Inflammatory macrophage treated with lipopolysaccharide for 4 hours (primary cell): ENCODE data around the gene STON2.
"Not testable (repeated sequence)": the region's sequence is repeated elsewhere in the genome, so short reads cannot be mapped to it uniquely, and the experiment has no call there.

Source experiments
- DNase-seq: peaks from one replicate; pipeline ENCODE4 v3.0.0-alpha.2; 2020

The STON2 gene

GRCh38 chr14:81400202-81400678, at the start of gene STON2:
Gene STON2, minus strand, starts transcription at chr14:81400324. Its CDS starts 1,942 bp downstream, at chr14:81398382.
- peak; percentile 88 for DNase-seq

DNA sequence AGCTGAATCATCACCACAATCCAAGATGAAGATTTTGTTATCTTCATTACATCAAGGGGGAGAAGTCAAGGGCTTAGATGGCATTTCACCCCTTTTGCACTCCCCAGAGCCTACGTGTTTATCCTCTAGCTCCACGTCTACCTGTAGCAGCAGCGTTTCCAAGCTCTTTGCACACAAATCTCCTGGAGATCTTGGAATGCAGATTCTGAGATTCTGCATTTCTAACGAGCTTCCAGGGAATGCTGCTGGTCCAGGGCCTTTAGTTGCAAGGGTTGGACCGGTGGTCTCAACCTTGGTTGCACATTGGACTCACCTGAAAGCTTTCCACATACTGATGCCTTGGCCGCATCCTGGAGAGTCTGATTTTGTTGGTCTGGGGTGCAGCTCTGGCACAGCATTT, 49.5 kb upstream of the STON2 start:
- no peak for DNase-seq

DNA sequence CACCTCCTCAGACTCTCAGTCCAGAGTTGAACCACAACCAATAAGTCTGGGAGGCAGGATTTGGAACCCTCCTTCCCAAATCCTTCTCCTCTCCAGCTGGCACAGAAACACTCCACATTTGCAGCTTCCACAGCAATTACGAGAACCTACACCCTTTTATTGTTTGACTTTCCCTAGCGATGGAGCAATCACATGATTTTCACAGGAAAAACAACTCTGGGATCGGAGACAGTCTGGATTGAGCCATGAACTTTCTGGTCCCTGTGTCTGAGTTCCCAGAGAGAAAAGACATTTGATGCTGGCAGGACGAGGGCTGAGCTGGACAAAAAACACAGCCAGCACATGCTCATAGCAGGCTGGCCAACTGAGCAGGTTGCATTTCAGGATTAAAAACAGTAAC, 49.0 kb upstream of the STON2 start:
- DNase-seq: no peak

DNA sequence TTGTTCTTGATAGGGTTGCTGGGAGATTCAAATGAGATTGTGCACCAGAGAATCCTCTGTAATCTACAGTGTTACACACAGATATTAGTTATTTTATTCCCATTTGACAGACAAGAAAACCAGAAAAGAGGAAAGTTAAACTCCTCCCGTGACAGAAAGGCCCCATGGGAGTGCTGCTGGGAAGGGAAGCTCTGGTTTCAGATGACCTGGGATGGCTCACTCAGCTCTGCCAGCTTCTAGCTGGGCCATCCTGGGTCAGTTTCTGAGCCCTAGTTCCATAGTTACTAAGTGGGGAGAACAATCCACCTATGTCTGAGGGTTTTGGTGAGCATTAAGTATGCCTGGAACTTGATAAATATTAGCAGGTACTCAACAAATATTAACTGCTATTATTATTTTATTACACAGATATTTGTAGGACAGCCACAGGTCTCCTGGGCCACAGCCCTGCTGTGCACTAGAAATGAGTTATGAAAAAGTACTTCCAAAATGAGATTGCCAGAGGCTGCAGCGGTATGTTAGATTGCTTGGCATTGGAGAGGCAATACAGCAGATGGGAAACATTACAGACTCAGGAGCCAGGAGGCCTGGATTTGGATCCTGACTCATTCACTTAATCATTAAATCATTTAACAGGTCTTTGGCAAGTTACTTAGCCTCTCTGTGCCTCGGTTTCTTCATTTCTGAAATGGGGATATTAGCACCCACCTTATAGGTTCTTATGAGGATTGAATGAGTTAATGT, 47.1 kb upstream of the STON2 start:
- no peak for DNase-seq

GRCh38 chr14:81446279-81447007, 46.3 kb upstream of the STON2 start:
- DNase-seq: no peak

- DNase-seq: no peak
Measured at GRCh38 chr14:81441626-81442134, 41.6 kb upstream of the STON2 start.

DNA sequence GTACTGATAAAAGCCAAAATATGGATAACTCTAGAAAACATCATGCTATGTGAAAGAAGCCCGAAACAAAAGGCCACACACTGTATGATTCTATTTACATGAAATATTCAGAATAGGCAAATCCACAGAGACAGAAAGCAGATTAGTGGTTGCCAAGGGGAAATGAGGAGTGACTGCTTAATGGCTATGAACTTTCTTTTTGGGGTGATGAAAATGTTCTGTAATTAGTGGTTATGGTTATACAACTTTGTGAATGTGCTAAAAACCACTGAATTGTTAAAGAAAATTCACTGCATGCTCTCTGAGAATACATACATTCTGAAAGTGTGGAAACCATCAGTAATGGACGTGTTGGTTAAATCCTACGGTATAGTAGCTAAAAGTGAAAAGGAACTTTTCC, 39.9 kb upstream of the STON2 start:
- no peak for DNase-seq

DNA sequence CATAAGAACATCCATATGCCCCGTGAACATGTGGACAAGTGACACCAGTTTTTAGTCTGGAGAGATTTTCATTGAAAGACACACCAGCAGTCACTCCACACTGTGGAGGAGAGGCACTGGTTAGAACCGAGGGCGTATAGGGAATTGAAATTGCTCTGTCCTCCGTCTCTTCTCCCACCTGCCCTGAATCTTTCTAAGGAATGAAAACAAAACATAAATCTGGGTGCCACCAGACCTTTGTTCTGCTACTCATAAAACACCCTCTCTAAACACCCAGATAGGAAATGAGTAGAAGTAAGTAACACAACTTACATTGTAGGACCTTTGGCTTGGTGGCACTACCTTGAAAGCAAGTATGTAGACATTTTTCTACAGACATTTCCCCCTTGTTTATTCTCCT, 37.1 kb upstream of the STON2 start:
- DNase-seq: no peak

DNA sequence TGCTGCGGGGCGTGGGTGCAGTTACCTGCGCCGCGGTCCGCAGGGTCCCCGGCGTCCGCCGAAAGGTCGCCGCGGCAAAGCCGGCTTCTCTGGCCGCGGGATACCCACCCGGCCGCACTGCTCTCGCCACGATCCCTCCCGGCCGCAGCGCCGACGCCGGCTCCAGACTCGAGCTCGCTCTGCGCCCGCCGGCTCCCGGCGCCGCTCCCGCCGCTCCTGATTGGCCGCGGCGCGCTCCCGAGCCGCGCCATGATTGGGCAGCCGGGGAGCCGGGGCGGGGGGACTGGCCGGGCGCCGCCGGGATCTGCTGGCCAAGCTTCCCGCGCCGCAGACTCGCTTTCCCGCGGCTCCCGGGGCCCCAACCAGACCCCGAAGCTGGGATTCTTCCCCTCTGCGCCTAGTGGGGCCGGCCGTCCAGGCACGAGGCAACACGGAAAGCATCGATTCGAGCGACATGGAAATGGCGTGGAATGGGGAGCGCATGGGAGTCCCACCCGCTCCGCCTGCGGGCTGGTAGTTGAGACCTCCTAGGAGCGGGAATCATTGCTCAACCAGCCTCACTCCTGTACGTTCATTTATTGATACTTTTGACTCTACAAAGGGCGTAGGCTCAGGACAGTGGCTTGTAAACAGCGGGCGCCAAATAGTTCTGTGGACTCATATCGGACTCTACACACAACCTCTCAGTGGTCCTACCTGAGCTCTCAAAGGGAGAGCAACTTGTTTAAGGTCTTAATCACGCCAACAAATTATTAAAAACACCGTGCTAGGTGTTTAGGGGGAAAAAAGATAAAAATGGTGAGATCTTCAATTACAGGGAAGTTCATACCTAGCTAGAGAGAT, 36.4 kb upstream of the STON2 start:
- peak; percentile 72 for DNase-seq

- DNase-seq: peak; percentile 21
Measured at GRCh38 chr14:81435391-81436295, 35.5 kb upstream of the STON2 start.

GRCh38 chr14:81435048-81435390, 34.9 kb upstream of the STON2 start:
- no peak for DNase-seq

DNA sequence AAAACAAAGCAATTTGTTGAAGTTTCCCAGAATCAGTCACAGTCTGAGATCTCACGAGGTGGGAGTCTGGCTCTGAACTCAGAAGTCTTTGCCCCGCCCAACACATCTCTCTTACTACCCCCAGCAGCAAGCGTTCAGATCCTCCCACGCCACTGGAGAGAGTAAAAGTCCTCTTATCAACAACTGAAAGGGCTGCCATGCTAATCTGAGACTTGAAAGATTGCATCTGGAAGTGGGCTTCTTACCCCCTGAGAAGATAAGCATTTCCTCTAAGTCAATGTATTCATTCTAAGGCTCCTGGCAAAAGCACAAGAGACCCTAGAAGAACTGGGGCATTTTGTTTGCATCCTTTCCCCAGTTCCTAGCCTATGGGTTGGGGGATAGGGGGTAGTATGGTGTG, 34.1 kb upstream of the STON2 start:
- DNase-seq: no peak

DNA sequence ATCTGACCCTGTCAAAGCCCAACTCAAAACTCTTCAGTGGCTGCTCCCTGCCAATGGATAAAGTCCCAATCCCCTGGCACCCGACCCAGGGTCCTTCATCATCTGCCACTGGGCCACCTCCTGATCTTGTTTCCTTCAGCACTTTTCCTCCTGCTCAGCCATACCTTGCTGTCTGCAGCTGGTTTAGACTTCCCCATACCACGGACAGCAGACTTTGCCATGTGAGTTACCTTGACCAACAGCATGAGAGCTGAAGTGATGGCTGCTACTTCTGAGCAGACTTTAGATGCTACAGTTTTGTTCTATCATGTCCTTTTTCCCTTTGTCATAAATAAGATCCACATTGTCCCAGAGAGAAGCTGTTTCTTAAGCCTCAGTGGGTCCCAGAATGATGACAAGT, 33.3 kb upstream of the STON2 start:
- no peak for DNase-seq

DNA sequence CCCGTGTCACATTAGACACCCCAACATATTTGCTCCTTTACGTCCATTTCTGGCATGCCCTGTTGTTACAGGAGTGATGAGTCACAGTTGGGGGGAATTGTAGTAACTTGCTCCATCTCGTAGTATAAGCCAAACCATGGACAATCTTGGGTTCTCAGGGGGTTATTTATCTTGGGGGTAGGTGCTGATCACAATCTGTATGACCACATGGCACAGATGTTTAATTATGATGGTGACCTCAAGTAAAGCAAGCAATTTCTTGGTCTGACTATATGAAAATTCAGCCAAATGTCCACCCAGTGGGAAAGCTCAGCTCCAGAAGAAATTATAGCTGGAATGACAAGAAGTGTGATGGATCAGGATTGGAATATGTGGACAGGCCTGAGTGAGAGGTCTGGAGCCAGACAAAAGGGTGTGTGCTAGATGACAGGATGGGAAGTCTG, 32.1 kb upstream of the STON2 start:
- DNase-seq: no peak

GRCh38 chr14:81430235-81430634, 30.1 kb upstream of the STON2 start:
- DNase-seq: no peak

DNA sequence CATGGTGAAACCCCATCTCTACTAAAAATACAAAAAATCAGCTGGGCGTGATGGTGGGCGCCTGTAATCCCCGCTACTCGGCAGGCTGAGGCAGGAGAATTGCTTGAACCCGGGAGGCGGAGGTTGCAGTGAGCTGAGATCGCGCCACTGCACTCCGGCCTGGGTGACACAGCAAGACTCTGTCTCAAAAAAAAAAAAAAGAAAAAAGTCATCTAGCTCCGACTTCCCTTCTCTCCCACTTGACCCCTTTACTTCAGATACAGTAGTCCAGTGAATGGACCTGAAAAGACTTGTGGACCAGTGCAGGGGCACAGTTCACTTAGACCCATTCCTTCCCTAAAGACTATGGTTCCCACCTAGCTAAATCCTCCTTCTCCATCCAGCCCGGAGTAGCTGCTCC, 29.6 kb upstream of the STON2 start:
- not testable (repeated sequence) for DNase-seq

- no peak for DNase-seq
Measured at GRCh38 chr14:81429028-81429427, 28.9 kb upstream of the STON2 start.

DNA sequence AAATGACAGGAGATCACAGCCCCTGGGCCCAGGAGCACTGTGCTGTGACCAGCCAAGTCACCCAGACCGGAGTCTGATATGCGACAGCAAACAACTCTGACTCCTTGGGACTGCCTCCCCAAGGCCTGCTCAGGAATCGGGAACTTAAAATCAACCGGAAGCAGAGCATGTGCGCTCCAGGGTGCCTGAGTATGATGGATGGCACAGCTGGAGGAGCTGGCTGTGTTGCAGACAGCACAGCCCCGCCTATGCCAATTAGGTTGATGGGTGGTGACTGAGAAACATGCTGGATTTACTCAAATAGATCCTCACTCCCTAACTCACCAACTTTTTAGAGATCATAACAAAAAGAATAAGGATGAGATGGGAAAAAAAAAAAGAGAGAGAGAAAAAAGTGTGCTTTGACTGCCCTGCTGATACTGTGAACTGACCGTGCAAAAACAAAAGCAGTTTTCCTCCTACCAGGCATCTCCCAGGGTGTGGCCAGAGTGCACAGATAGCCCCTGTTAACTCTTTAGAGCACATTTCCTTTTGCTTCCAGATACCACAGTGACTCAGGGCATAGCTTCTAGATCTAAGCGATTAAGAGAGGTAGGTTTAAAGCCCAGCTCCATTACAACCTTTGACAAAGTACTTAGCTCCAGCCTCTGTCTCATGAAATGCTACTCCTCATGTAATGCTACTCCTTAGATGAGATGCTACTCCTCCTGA, 27.4 kb upstream of the STON2 start:
- peak; percentile 53 for DNase-seq

DNA sequence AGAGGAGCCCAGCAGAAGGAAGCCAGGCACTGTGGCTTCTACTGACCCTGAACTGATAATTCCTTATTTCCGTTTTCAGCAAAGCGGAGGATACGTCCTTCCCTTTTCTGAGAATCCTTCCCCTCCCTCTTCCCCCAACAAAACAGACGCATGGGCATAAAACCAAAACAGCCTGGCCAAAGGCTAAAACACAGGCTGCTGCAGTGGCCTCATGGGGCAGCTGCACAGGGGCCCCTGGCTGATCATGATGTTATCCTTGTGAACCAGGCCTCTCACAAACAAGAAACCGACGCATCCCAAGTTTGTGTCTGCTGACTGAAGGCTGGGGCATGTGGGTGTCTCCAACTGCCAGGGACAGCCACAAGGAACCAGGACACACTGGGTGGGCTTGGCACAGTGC, 23.4 kb upstream of the STON2 start:
- peak; percentile 64 for DNase-seq

GRCh38 chr14:81418057-81418790, 18.1 kb upstream of the STON2 start:
- DNase-seq: no peak

GRCh38 chr14:81416981-81417380, 16.9 kb upstream of the STON2 start:
- no peak for DNase-seq
